Effector memory CD8-positive, alpha-beta T cell (primary cell): ENCODE results near the gene FMO5.

Experiments
- ATAC-seq: fragments of 150-1000 bp; cut with Tn5 transposase; replicated peaks from 2 replicates; pipeline ENCODE4 v1.10.0; 2021; ENCODE audit warnings: mild to moderate bottlenecking, moderate library complexity
- DNase-seq, 3 experiments: peaks; one replicate each; pipeline ENCODE4 v3.0.0; 2021
- H3K27ac Mint-ChIP-seq, 2 donors: one replicate each; pipeline ENCODE4 v1.8.0; 2022; ENCODE audit warnings: mild to moderate bottlenecking in 2 of 2, mixed read lengths in 2 of 2, moderate library complexity in 2 of 2
- H3K27me3 Mint-ChIP-seq, 2 donors: one replicate each; pipeline ENCODE4 v1.8.0; 2022; ENCODE audit warnings: mixed read lengths in 2 of 2
- H3K36me3 Mint-ChIP-seq: one replicate; pipeline ENCODE4 v1.8.0; 2022; ENCODE audit warnings: mild to moderate bottlenecking, moderate library complexity, mixed read lengths; ENCODE audit not compliant: insufficient read depth
- H3K4me1 Mint-ChIP-seq, 2 donors: one replicate each; pipeline ENCODE4 v1.8.0; 2022; ENCODE audit warnings: low read depth in 2 of 2, mixed read lengths in 2 of 2
- H3K4me3 Mint-ChIP-seq, 2 donors: one replicate each; pipeline ENCODE4 v1.8.0; 2022; ENCODE audit warnings: mild to moderate bottlenecking in 2 of 2, mixed read lengths in 2 of 2, moderate library complexity in 2 of 2
- H3K9me3 Mint-ChIP-seq, 2 donors: one replicate each; pipeline ENCODE4 v1.8.0; 2022; ENCODE audit warnings: mixed read lengths in 2 of 2
- total RNA-seq, 9 experiments: gene quantifications; one replicate each; lab custom pipeline; 2026; lab: John Stamatoyannopoulos, UW

The FMO5 gene, protein sequence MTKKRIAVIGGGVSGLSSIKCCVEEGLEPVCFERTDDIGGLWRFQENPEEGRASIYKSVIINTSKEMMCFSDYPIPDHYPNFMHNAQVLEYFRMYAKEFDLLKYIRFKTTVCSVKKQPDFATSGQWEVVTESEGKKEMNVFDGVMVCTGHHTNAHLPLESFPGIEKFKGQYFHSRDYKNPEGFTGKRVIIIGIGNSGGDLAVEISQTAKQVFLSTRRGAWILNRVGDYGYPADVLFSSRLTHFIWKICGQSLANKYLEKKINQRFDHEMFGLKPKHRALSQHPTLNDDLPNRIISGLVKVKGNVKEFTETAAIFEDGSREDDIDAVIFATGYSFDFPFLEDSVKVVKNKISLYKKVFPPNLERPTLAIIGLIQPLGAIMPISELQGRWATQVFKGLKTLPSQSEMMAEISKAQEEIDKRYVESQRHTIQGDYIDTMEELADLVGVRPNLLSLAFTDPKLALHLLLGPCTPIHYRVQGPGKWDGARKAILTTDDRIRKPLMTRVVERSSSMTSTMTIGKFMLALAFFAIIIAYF
- 0.06 to 2.2 (median 1.3) reads per million in 9 experiments for total RNA-seq

DNA sequence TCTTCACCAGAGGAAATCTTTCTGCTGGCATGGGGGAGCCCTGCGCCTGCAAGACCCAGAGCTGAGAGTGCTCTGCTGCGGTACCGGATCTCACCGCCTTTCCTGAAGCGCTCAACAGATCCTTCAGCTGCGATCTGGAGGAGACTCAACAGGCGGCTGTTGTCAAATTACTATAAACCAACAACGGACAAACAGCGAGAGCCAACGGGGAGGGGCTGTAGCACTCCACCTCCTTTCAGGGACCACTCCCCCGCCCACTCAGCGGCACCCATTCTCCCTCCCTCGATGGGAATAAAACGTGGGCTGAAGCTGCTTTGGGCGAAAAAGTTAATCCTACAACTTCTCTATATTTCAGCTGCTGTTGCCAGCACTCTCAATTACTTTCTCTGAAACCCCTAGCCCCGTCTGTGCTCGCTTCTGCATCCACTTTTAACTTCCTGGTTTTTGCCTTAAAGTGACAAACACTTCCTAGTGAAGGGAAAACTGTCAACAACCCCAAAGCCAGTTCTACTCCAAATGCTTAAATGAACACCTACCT, at the start of gene FMO5:
Gene FMO5, minus strand, starts transcription at position 147 of the 538 bp plus-strand sequence. CDS start 310 bp downstream, outside the sequence.
- H3K4me3 Mint-ChIP-seq: peak within 1 kb of the TSS; percentile 91 to 94
- peak; percentile 97 for ATAC-seq
- H3K27ac Mint-ChIP-seq: peak within 1 kb of the TSS; percentile 90 to 96
- no peaks in the 10 kb centered on the region for H3K36me3 Mint-ChIP-seq
- H3K4me1 Mint-ChIP-seq: peaks cover 16 to 18% of the 10 kb centered on the region in 2 donors
- H3K27me3 Mint-ChIP-seq: no peaks in the 10 kb centered on the region
- peak; percentile 38 to 45 (median 41) for DNase-seq
- H3K9me3 Mint-ChIP-seq: no peaks in the 10 kb centered on the region

DNA sequence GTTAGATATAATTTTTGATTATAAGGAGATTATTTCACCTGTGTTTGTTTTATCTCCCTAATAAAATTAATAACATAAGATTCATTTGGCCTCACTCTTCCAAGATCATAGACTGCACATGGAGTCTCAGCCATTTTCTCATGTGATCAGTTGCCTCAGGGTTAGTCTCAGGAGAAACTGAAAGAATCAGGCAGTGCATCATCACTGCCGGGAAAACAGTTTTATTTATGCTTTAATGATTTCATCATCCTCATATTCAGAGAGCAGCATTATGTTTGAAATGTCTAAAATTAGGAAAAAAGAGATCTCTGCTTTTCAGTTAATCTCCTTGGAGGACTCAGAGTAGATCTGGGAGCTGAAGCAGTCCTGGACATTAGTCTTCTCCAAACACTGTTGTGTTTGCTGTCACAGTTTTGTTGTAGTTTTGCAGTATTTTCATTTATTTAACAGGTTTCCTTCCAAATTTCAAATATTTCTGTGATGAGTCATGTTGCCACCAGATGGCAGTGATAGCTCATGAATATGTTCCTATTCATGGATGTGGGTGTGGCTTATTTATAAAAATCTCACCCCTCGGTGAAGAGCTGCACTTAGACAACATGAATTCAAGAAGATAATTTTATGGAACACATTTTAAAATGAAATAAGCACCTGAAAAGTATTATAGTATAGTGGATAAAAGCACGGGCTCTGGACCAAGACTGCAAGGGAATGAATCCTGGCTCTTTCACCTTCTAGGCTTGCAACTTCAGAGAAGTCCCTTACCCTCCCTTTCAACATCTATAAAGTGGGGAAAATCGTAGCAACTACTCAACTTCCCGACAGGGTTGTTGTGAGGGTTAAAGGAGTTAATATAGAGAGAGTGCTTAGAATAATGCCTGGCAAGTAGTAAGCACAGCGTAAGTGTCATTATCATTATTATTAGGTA, 48.5 kb upstream of the FMO5 start:
- no peaks in the 10 kb centered on the region for H3K4me1 Mint-ChIP-seq
- no peaks in the 10 kb centered on the region for H3K9me3 Mint-ChIP-seq
- no peak overlapping the region for H3K4me3 Mint-ChIP-seq
- H3K36me3 Mint-ChIP-seq: peaks cover 38% of the 10 kb centered on the region
- H3K27ac Mint-ChIP-seq: no peak overlapping the region
- no peaks in the 10 kb centered on the region for H3K27me3 Mint-ChIP-seq
- peak; percentile 20 to 28 (median 27) for DNase-seq
- peak; percentile 50 for ATAC-seq

GRCh38 chr1:147272042-147272441, 46.9 kb upstream of the FMO5 start:
- Mint-ChIP-seq H3K36me3 (peaks cover 43% of the 10 kb centered on the region), H3K9me3 (no peaks in the 10 kb centered on the region), H3K27ac (no peak overlapping the region), H3K4me3 (no peak overlapping the region), H3K4me1 (no peaks in the 10 kb centered on the region), H3K27me3 (no peaks in the 10 kb centered on the region)
- DNase-seq (no peak), ATAC-seq (no peak)

DNA sequence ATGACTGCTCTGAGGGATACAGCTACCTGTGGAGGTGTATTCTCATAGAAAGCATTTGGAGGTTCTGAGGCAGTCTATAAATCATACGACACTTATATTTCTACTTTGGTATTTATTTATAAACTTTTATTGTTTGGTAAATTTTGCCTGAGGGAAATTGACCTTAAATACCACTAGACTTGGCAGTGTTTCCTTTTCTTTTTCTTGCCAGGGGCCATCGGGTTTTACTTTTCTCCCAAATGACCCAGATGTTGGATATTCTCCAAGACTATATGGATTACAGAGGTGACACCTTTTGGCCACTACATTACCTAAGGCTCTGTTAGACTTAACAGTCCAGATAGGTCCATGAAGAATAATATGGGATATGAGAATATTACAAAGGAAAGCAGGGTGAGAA, 45.6 kb upstream of the FMO5 start:
- DNase-seq: no peak
- ATAC-seq: no peak
- no peak overlapping the region for H3K4me3 Mint-ChIP-seq
- no peak overlapping the region for H3K27ac Mint-ChIP-seq
- H3K4me1 Mint-ChIP-seq: no peaks in the 10 kb centered on the region
- H3K9me3 Mint-ChIP-seq: no peaks in the 10 kb centered on the region
- peaks cover 43% of the 10 kb centered on the region for H3K36me3 Mint-ChIP-seq
- no peaks in the 10 kb centered on the region for H3K27me3 Mint-ChIP-seq

- Mint-ChIP-seq H3K4me3 (no peak overlapping the region), H3K4me1 (no peaks in the 10 kb centered on the region), H3K27ac (no peak overlapping the region), H3K36me3 (peaks cover 46% of the 10 kb centered on the region), H3K9me3 (no peaks in the 10 kb centered on the region), H3K27me3 (no peaks in the 10 kb centered on the region)
- DNase-seq (no peak), ATAC-seq (no peak)
Measured at GRCh38 chr1:147267711-147268110, 42.6 kb upstream of the FMO5 start.

- Mint-ChIP-seq H3K27me3 (no peaks in the 10 kb centered on the region), H3K27ac (no peak overlapping the region), H3K36me3 (peaks cover 43% of the 10 kb centered on the region), H3K4me1 (no peaks in the 10 kb centered on the region), H3K4me3 (no peak overlapping the region), H3K9me3 (no peaks in the 10 kb centered on the region)
- ATAC-seq: no peak
- no peak for DNase-seq
Measured at GRCh38 chr1:147266381-147266780, 41.2 kb upstream of the FMO5 start.

- DNase-seq (no peak), ATAC-seq (no peak)
- Mint-ChIP-seq H3K9me3 (no peaks in the 10 kb centered on the region), H3K4me1 (peaks cover 0 to 2% of the 10 kb centered on the region in 2 donors), H3K27ac (peak overlapping the region in 1 of 2 donors; percentile 28), H3K4me3 (no peak overlapping the region), H3K36me3 (peaks cover 44% of the 10 kb centered on the region), H3K27me3 (no peaks in the 10 kb centered on the region)
Measured at GRCh38 chr1:147264158-147264768, 39.1 kb upstream of the FMO5 start.

GRCh38 chr1:147260956-147261355, 35.8 kb upstream of the FMO5 start:
- H3K4me1 Mint-ChIP-seq: peaks cover 0 to 2% of the 10 kb centered on the region in 2 donors
- ATAC-seq (no peak), DNase-seq (no peak)
- H3K27me3 Mint-ChIP-seq: no peaks in the 10 kb centered on the region
- H3K4me3 Mint-ChIP-seq: no peak overlapping the region
- H3K36me3 Mint-ChIP-seq: peaks cover 33% of the 10 kb centered on the region
- H3K27ac Mint-ChIP-seq: peak overlapping the region in 1 of 2 donors; percentile 47
- H3K9me3 Mint-ChIP-seq: no peaks in the 10 kb centered on the region

- peaks cover 9% of the 10 kb centered on the region for H3K36me3 Mint-ChIP-seq
- ATAC-seq (no peak), DNase-seq (no peak)
- no peaks in the 10 kb centered on the region for H3K27me3 Mint-ChIP-seq
- no peaks in the 10 kb centered on the region for H3K9me3 Mint-ChIP-seq
- H3K27ac Mint-ChIP-seq: no peak overlapping the region
- H3K4me3 Mint-ChIP-seq: no peak overlapping the region
- peaks cover 17 to 27% of the 10 kb centered on the region in 2 donors for H3K4me1 Mint-ChIP-seq
Measured at GRCh38 chr1:147252540-147252939, 27.4 kb upstream of the FMO5 start.

GRCh38 chr1:147247656-147248238, 22.6 kb upstream of the FMO5 start:
- ATAC-seq (no peak), DNase-seq (no peak)
- Mint-ChIP-seq H3K4me3 (no peak overlapping the region), H3K27ac (no peak overlapping the region), H3K27me3 (no peaks in the 10 kb centered on the region), H3K4me1 (peaks cover 38 to 60% of the 10 kb centered on the region in 2 donors), H3K9me3 (no peaks in the 10 kb centered on the region), H3K36me3 (peaks cover 2% of the 10 kb centered on the region)

DNA sequence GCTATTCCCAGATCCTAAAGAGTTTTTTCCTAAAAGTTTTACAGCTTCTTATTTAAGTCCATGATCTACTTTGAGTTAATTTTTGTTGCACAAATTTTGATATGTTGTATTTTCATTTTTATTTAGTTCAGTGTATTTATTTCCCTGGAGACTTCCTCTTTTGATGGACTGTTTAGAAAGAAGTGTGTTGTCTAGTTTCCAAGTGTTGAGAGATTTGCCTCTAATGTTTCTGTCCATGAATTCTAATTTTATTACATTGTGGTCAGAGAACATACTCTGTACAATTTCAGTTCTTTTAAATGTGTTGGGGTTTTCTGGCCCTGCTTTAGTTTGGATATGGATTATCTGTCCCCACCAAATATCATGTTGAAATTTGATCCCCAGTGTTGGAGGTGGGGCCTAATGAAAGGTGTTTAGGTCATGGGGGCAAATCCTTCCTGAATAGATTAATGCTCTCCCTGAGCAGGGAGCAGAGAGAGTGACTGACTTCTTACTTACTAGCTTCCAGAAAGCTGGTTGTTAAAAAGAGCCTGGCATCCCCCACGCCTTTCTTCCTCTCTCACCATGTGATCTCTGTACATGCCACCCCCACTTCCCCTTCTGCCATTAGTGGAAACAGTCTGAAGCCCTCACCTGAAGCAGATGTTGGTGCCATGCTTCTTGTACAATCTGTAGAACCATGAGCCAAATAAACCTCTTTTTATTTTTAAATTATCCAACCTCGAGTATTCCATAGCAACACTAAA, 21.9 kb upstream of the FMO5 start:
- peaks cover 4% of the 10 kb centered on the region for H3K36me3 Mint-ChIP-seq
- ATAC-seq: no peak
- no peaks in the 10 kb centered on the region for H3K9me3 Mint-ChIP-seq
- peaks cover 37 to 63% of the 10 kb centered on the region in 2 donors for H3K4me1 Mint-ChIP-seq
- H3K27ac Mint-ChIP-seq: no peak overlapping the region
- no peaks in the 10 kb centered on the region for H3K27me3 Mint-ChIP-seq
- no peak overlapping the region for H3K4me3 Mint-ChIP-seq
- no peak for DNase-seq

- Mint-ChIP-seq H3K27ac (no peak overlapping the region), H3K4me3 (no peak overlapping the region), H3K27me3 (no peaks in the 10 kb centered on the region), H3K36me3 (peaks cover 5% of the 10 kb centered on the region), H3K4me1 (peaks cover 37 to 65% of the 10 kb centered on the region in 2 donors), H3K9me3 (no peaks in the 10 kb centered on the region)
- no peak for ATAC-seq
- DNase-seq: no peak
Measured at GRCh38 chr1:147246044-147246690, 21.0 kb upstream of the FMO5 start.
